ENCODE results near the gene SCN1B.
"Not testable (repeated sequence)": the region's sequence is repeated elsewhere in the genome, so short reads cannot be mapped to it uniquely, and the experiment has no call there.

The SCN1B gene

DNA sequence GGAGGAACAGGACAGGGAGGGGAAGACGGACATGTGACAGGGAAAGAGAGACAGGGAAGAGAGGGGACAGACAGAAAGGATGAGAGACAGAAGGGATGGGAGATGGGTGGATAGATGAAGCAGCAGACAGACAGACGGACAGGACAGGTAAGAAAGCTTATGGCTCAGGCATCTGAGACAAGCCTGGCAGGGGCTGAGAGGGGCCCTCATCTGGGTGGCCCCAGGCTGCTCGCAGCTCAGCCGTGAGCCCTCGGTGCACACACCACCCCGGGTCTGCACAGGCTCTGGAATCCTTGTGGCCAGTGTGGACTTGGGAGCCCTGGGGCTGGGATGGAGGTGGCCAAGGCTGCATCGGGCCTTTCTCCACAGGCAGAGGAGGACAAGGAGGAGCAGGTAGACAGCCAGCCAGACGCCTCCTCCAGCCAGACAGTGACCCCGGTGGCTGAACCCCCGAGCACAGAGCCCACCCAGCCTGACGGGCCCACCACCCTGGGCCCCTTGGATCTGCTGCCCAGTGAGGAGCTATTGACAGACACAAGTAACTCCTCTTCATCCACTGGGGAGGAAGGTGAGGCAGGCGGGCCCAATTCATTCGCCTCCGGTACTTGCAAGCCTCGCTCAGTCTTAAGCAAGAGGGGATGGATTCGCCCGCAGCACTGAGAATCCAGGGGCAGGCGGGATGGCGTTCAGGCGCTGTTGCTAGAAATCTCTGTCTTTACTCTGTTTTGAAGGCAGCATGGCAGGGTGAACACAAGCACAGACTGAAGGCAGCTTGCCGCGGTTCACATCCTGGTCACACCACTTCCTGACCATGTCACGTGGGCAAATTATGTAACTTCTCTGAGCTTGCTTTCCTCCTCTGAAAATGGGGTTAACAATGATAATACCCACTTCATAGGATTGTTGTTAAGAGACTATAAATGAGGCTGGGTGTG lies 16.2 kb upstream of the SCN1B start:
- no peak overlapping the region for H3K4me3 ChIP-seq (ENCODE audit: low read depth, low read length)
- TF ChIP-seq, protein P1, sequence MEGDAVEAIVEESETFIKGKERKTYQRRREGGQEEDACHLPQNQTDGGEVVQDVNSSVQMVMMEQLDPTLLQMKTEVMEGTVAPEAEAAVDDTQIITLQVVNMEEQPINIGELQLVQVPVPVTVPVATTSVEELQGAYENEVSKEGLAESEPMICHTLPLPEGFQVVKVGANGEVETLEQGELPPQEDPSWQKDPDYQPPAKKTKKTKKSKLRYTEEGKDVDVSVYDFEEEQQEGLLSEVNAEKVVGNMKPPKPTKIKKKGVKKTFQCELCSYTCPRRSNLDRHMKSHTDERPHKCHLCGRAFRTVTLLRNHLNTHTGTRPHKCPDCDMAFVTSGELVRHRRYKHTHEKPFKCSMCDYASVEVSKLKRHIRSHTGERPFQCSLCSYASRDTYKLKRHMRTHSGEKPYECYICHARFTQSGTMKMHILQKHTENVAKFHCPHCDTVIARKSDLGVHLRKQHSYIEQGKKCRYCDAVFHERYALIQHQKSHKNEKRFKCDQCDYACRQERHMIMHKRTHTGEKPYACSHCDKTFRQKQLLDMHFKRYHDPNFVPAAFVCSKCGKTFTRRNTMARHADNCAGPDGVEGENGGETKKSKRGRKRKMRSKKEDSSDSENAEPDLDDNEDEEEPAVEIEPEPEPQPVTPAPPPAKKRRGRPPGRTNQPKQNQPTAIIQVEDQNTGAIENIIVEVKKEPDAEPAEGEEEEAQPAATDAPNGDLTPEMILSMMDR (IDR thresholded peaks at IDR 0.05; ENCODE audit: control insufficient read depth, extremely low read depth, insufficient read depth) = no peak
- no peak for DNase-seq (ENCODE audit: low read depth)

DNA sequence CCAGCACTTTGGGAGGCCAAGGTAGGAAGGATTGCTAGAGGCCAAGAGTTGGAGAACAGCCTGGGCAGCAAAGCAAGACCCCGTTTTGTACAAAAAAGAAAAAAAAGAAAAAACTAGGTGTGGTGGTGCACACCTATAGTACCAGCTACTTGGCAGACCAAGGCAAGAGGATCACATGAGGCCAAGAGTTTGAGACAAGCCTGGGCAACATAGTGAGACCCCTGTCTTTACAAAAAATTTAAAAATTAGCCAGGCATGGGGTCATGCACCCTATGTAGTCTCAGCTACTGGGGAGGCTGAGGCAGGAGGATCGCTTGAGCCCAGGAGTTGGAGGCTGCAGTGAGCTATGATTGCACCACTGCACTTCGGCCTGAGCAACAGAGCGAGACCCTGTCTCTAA lies 15.5 kb upstream of the SCN1B start:
- DNase-seq (ENCODE audit: low read depth); H3K4me3 ChIP-seq (ENCODE audit: low read depth, low read length): not testable (repeated sequence)

DNA sequence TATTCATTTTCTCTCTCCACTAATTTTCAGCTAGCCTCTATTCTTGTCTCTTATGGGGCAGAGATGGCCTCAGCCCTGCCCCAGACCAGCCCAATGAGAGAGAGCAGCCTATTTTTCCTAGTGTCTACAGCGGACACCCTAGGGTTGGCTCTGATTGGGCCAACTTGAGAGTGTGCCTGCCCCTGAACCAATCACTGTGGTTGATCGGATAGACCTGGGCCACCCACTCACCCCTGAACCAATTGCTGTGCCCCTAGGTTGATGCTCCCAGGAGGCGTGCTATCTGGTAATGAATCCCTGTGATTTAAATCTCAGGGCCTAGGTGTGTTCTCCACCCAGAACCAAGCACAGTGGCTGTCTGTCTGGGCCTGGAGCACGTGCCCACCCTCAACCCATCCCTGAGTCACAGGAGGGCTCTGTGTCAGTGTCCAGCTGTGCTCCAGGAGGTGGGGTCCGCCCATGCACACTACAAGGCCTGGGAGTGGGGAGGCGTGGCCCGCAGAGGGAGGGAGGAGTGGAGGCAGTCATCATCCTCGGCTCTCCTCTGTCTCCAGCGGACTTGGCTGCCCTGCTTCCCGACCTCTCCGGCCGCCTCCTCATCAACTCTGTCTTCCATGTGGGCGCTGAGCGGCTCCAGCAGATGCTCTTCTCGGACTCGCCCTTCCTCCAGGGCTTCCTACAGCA lies 14.9 kb upstream of the SCN1B start:
- no peak overlapping the region for H3K4me3 ChIP-seq (ENCODE audit: low read depth, low read length)
- no peak for DNase-seq (ENCODE audit: low read depth)
- TF ChIP-seq, protein P1 (IDR thresholded peaks at IDR 0.05; ENCODE audit: control insufficient read depth, extremely low read depth, insufficient read depth) = no peak

DNA sequence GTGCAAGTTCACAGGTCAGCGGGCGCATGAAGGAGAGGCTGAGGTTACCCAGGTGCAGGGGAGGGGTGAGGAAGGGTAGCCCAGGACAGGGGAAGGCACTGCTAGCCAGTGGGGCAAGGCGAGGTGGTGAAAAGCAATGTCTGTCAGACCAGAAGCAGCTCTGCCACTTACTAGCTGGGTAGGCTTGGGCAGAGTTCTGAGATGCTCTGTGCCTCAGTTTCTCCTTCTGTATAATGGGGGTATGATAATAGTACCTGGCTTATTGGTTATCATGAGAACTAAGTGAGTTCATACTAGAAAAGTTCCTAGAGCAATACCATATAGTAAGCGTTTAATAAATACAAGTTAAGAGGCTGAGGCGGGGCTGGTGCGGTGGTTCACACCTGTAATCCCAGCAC lies 14.3 kb upstream of the SCN1B start:
- TF ChIP-seq, protein P1 (IDR thresholded peaks at IDR 0.05; ENCODE audit: control insufficient read depth, extremely low read depth, insufficient read depth) = no peak
- no peak overlapping the region for H3K4me3 ChIP-seq (ENCODE audit: low read depth, low read length)
- DNase-seq (ENCODE audit: low read depth) = no peak

DNA sequence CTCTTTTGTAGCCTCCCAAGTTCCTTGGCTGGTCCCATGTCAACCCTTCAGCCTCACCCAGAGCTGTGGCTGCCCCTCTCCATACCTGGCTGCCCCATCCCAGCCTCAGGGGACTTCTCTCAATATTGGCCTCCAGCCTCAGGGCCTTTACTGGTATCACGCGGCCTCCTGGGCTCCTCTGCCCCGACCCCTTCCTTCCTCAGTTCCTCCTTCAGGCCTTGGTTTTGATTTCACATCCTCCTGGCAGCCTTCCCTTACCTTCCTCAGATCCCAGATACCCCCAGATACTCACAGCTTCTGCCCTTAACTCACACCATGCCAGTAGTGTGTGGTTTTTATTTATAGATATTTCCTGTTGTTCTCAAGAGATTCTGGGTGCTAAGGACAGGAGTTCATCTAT lies 12.8 kb upstream of the SCN1B start:
- H3K4me3 ChIP-seq (ENCODE audit: low read depth, low read length) = no peak overlapping the region
- TF ChIP-seq, protein P1 (IDR thresholded peaks at IDR 0.05; ENCODE audit: control insufficient read depth, extremely low read depth, insufficient read depth) = no peak
- no peak for DNase-seq (ENCODE audit: low read depth)

DNA sequence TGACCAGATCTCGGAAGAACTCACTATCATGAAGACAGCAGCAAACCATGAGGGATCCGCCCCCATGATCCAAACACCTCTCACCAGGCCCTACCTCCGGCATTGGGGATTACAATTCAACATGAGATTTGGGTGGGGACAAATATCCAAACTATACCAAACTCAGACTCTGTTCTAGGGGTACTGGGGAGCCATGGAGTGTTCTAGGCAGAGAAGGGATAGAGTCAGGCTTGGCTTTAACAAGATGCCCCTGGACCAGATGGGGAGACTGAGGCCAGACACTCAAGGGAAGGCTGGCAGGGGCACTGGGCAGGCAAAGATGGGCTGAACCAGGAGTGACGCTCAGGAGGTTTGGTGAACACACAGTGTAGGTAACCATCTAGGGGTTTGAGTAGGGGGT lies 11.9 kb upstream of the SCN1B start:
- TF ChIP-seq, protein P1 (IDR thresholded peaks at IDR 0.05; ENCODE audit: control insufficient read depth, extremely low read depth, insufficient read depth) = no peak
- DNase-seq (ENCODE audit: low read depth) = no peak

DNA sequence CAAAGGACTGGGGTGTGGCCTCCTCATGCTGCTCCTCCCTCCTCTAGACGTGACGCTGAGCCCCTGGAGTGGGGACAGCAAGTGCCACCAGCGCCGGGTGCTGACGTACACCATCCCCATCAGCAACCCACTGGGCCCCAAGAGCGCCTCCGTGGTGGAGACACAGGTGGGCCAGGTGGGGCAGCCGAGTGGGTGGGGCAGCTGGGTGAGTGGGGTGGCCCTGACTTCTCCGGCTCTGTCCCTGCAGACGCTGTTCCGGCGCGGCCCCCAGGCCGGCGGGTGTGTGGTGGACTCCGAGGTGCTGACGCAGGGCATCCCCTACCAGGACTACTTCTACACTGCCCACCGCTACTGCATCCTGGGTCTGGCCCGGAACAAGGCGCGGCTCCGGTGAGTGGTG lies 11.1 kb upstream of the SCN1B start:
- TF ChIP-seq, protein P1 (IDR thresholded peaks at IDR 0.05; ENCODE audit: control insufficient read depth, extremely low read depth, insufficient read depth) = no peak
- DNase-seq (ENCODE audit: low read depth) = no peak
- H3K4me3 ChIP-seq (ENCODE audit: low read depth, low read length) = no peak overlapping the region

More for the DNA sequence above, 11.9 kb upstream of the SCN1B start:
- no peak overlapping the region for H3K4me3 ChIP-seq (ENCODE audit: low read depth, low read length)
